Hematopoietic multipotent progenitor cell treated with erythropoietin and hydrocortisone succinate and interleukin-3 and kit ligand, for 17 days (in vitro differentiated cells): ENCODE data around the gene TCP11L2.
A peak's percentile ranks its signal among the peaks of the same experiment; 100 is the strongest.

Source experiments
- DNase-seq: peaks from one replicate; pipeline ENCODE4 v3.0.0-alpha.2; 2015; ENCODE audit warnings: low spot score

The TCP11L2 gene

DNA sequence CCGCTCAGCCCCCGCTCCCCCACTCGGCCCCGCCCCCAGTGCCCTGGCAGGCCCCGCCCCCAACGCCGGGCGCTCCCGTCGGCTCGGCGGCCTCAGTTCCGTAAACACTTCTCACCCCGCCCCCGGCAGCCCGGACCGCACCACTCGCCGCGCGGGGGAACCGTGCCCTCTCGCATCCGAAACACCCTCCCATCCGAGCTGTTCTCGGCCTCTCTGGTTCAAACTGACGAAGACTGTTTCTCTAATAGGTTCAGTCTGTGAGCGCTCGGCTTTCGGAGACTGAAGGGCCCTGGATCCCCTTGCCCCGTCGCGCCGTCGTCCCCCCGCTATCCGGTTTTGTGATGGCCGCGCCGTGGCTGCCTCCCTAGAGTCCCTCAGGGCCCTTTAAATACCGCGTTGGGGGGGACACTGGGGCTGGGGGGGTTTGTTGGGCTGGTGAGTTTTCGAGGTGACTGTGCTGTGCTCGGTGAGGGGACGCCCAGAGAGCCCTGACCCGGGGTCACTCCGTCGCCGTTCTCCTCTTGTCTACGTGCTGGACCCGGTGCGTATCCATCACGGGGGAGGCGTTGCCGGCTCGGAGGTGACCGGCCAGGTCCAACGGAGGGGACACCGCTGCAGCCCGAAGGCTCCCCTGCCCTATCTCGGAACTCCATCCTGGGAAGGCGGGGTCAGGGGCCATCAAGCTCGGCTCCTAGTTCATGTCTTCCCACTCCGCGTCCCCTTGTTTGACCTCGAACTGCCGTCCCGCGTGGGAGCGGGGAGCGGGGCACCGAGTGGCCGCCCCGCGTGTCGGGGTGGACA is at the start of gene TCP11L2:
Gene TCP11L2, plus strand, starts transcription at position 333 of the 801 bp plus-strand sequence. CDS start 8,343 bp downstream, outside the sequence.
- DNase-seq = peak; percentile 95

GRCh38 chr12:106254724-106255123 is 47.8 kb upstream of the TCP11L2 start:
- DNase-seq = no peak

- no peak for DNase-seq
Measured at GRCh38 chr12:106255493-106255892, 47.0 kb upstream of the TCP11L2 start.

DNA sequence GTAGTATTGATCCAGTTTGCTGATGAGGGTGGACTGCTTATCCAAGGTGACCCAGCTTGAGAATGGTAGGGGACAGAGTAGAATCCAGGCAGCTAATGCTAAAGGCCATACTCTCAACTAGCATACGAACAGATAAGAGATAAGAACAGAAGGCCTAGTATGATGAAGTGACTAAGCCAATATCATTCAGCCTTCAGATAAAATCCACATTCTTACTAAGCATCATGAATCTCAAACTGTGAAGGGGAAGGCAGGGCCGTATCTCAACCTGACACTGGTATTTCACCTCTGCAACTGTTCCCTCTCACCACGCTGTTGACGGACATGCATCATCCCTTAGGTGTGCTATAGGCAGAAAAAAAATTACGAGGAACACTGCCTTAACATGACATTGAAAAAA is 46.6 kb upstream of the TCP11L2 start:
- DNase-seq = no peak

DNA sequence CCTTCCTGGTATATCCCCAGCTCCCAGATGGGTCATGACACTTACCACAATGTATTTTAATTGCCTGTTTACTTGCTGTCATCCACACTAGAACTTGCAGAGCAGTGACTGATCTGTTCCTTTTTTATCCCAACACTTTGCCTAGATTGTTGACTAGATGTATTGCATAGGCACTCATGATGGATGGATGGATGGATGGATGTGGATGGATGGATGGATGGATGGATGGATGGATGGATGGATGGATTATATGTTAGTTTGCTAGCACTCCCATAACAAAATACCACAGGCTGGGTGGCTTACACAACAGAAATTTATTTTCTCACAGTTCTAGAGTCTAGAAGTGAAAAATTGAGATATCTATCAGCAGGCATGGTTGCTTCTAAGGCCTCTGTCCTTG is 46.0 kb upstream of the TCP11L2 start:
- no peak for DNase-seq

GRCh38 chr12:106258226-106258625 is 44.3 kb upstream of the TCP11L2 start:
- no peak for DNase-seq

- no peak for DNase-seq
Measured at GRCh38 chr12:106258935-106259334, 43.6 kb upstream of the TCP11L2 start.

DNA sequence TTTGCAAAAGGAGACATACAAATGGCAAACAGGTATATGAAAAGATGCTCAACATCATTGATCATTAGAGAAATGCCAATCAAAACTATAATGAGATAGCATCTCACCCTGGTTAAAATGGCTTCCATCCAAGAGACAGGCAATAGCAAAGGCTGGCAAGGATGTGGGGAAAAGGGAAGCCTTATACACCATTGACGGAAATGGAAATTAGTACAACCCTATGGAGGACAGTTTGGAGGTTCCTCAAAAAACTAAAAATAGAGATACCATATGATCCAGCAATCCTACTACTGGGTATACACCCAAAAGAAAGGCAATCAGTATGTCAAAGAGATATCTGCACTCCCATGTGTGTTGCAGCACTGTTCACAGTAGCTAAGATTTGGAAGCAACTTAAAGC is 37.4 kb upstream of the TCP11L2 start:
- no peak for DNase-seq

- DNase-seq = no peak
Measured at GRCh38 chr12:106267535-106267934, 35.0 kb upstream of the TCP11L2 start.

- DNase-seq = peak; percentile 86
Measured at GRCh38 chr12:106269150-106269771, 33.3 kb upstream of the TCP11L2 start.

- DNase-seq = no peak
Measured at GRCh38 chr12:106271575-106272505, 30.7 kb upstream of the TCP11L2 start.

GRCh38 chr12:106273491-106273890 is 29.0 kb upstream of the TCP11L2 start:
- DNase-seq = no peak

DNA sequence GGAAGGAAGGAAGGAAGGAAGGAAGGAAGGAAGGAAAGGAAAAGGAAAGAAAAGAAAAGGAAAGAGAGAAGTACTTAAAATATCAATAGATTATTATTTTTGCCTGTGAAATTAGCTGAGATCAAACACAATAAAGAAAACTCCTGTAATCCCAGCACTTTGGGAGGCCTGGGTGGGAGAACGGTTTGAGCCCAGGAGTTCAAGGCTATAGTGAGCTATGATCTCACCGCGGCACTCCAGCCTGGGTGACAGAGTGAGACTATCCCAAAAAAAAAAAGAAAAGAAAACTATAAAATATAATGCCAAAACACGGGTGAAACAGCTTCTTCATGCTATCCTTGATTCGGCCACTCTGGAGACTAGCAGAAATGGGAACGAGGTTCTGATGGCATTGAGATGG is 28.5 kb upstream of the TCP11L2 start:
- DNase-seq = no peak

DNA sequence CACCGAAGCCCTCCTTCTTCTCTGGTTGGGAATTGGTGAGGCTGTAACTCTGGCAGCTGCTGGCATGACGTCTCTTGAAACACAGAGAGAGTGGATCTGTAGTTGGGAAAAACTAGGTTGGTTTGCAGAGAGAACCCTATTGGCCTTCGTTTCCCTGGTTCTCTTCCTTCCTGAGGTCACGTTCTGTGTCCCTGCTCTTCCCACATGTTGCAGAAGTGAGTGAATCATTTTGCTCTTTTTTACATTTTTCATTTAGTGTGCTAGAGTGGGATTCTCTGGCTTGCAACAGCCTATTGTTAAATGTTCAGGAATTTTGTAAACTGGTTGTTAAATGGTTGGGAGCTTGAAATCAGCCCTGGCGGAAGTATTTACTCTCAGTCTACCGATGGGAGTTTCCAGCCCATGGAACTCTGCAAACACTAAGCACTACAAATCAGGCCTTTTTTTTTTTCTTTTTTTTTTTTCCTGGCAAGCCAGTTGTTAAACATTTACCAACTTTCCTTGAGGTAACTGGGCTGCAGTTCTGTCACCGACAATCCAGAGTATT is 27.9 kb upstream of the TCP11L2 start:
- DNase-seq = no peak

DNA sequence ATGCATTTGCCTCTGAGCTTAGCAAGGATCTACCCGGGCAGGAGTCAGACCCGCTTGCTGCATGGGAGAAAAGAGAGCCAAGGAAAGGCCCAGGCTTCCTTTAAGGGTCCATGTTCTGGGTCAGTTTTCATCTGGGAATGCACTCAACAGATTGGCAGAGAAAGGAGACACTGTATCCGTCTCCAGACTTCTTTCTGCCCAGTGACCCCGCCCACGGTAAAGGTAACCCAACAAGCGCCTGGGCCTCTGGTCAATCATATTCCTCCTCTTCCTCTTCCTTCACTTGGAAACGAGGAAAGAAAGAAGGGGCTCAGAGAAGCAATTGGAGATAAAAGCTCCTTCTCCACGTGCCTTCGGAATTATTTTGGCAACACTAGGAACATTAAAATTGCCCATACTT is 27.1 kb upstream of the TCP11L2 start:
- DNase-seq = no peak

- no peak for DNase-seq
Measured at GRCh38 chr12:106276032-106276740, 26.3 kb upstream of the TCP11L2 start.

DNA sequence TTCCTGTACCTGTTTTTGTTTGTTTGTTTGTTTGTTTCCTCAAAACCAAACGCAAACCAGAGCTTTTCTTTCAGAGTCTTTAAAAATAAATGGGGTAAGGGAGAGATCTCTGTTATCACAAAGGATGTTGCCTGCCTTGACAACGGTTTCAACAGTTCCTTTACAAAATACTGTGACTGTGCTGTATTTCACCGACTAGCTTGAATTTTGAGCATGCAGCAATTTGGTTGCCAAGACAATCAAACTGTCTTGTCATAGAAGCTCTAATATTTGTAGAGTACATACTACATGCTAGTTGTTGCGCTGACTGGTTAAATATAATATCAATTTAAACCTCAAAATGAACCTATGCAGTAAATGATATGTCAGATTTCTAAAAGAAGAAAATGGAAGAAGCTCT is 22.4 kb upstream of the TCP11L2 start:
- no peak for DNase-seq

DNA sequence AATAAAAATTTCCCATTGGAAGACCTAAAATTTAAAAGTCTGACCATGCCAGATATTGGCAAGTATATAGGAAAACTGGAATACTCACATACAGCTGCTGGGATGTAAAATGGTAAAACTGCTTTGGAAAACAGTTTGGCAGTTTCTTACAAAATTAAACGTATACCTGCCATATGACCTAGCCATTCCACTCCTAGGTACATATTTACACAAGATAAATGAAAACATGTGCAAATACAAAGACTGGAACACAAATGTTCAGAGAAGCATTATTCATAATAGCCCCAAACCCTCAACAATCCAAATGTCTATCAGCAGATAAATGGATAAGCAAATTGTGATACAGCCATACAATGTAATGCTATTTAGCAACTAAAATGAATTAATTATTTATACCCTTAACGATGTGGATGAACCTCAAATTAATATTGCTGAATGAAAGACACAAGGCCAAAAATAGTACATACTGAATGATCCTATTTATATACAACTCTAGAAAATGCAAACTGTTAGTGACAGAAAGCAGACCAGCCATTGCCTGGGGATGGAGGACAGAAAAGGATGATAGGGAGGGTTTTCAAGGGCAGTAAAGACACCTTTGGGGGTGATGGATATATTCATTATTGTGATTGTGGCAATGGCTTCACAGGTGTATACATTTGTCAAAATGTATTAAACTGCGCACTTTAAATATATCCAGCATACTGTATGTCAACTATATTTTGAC is 21.3 kb upstream of the TCP11L2 start:
- no peak for DNase-seq

DNA sequence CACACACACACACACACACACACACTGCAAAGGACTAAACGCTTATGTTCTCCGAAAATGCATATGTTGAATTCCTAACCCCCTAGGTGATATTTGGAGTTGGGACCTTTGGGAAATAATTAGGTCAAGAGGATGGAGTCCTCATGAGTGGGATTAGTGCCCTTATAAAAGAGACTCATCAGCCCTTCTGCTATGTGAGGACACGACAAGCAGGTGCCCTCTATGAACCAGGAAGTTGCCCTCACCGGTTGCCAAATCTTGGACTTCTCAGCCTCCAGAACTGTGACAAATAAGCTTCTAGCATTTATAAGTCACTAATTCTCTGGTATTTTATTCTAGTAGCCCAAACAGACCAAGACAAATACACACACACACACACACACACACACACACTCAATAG is 20.7 kb upstream of the TCP11L2 start:
- no peak for DNase-seq

DNA sequence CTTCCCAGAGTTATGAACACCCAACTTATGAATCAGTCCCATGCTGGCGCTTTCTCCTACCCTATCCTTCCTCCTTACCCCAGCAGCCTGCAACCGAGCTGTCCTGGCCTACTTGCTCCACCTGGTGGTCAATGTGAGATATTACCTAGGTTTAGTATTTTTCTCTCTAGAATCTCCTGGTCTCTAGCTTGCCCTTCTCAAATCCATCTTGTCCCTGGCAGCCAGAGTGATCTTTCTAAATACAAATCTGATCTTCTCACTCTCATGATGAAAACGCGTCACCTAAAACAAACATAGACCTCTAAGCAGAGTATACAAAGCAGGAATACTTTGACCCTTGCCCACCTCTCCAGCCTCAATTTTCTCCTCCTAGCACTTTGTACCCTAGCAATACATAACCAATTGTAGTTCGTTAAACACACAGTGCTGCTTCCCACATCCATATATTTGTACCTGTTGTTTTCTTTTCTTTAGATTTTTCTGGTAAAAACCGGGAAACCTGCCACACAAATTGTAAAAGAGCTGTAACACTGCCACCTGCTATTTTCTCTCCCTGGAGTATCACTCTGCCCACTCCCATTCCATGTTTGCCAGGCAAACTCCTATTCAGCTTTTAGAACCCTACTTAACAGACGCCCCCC is 20.0 kb upstream of the TCP11L2 start:
- DNase-seq = peak; percentile 93
